Ectodermal cell (in vitro differentiated cells): ENCODE measurements around the gene MROH2A.
"Not testable (repeated sequence)": the region's sequence is repeated elsewhere in the genome, so short reads cannot be mapped to it uniquely, and the experiment has no call there.

Source experiments
- H3K27ac ChIP-seq: 2 replicates; pipeline ENCODE4 v1.7.0; 2013; ENCODE audit warnings: mild to moderate bottlenecking, low read depth, low read length; ENCODE audit not compliant: insufficient read depth, poor library complexity, severe bottlenecking
- H3K27me3 ChIP-seq: 2 replicates; pipeline ENCODE4 v1.7.0; 2013; ENCODE audit warnings: mild to moderate bottlenecking, low read length; ENCODE audit not compliant: insufficient read depth, control insufficient read depth, poor library complexity, severe bottlenecking
- H3K36me3 ChIP-seq: one replicate; pipeline ENCODE4 v1.7.0; 2013; ENCODE audit warnings: low read length; ENCODE audit not compliant: control insufficient read depth, insufficient read depth
- H3K4me1 ChIP-seq: one replicate; pipeline ENCODE4 v1.7.0; 2013; ENCODE audit warnings: low read length; ENCODE audit not compliant: control insufficient read depth, insufficient read depth
- H3K4me3 ChIP-seq: 2 replicates; pipeline ENCODE4 v1.7.0; 2013; ENCODE audit warnings: low read depth, low read length, control low read depth; ENCODE audit not compliant: insufficient read depth
- H3K9me3 ChIP-seq: 2 replicates; pipeline ENCODE4 v1.7.0; 2013; ENCODE audit warnings: mild to moderate bottlenecking, low read length, moderate library complexity; ENCODE audit not compliant: control insufficient read depth
- WGBS, 2 experiments: methylation state at CpG; one replicate each; pipeline ENCODE4 v1.1.7; 2013; ENCODE audit warnings: missing lambda C conversion rate in 2 of 2; 5-methylcytosine and 5-hydroxymethylcytosine counted together

Gene MROH2A

DNA sequence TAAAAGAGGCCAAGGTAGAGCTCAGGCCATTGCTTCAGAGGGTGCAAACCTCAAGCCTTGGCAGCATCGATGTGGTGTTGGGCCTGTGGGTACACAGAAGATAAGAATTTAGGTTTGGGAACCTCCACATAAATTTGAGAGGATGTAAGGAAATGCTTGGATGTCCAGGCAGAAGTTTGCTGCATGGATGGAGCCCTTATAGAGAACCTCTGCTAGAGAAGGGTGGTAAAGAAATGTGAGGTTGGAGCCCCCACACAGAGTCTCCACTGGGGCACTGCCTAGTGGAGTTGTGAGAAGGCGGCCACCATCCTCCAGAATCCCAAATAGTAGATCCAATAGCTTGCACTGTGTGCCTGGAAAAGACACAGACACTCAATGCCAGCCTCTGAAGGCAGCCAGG is 27.4 kb upstream of the MROH2A start:
- not testable (repeated sequence) for H3K27ac ChIP-seq, H3K4me1 ChIP-seq, H3K9me3 ChIP-seq, H3K4me3 ChIP-seq, H3K27me3 ChIP-seq, H3K36me3 ChIP-seq
- 76 to 85% methylated on average over 2 of the region's 2 CpGs for WGBS, 2 experiments

DNA sequence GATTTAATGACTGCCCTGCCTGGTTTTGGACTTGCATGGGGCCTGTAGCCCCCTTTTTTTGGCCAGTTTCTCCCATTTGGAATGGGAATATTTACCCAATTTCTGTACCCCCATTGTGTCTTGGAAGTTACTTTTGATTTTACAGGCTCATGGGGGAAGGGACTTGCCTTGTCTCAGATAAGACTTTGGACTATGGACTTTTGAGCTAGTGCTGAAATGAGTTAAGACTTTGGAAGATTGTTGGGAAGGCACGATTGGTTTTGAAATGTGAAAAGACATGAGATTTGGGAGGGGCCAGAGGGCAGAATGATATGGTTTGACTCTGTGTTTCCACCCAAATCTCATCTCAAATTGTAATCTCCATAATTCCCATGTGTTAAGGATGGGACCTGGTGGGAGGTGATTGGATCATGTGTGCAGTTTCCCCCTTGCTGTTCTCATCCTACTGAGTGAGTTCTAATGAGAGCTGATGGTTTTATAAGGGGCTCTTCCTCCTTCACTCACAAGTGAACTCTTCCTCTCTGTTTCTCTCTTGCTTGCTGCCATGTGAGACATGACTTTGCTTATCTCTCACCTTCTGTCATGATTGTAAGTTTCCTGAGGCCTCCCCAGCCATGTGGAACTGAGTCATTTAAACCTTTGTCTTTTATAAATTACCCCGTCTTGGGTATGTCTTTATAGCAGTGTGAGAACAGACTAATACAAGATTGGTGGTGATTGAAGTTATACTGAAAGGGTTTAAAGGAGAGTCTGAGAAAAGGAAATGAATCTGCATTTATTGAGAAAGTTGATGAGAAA is 26.7 kb upstream of the MROH2A start:
- H3K27ac ChIP-seq, H3K27me3 ChIP-seq, H3K9me3 ChIP-seq, H3K4me3 ChIP-seq, H3K36me3 ChIP-seq, H3K4me1 ChIP-seq: not testable (repeated sequence)
- 88 to 89% methylated on average over 2 of the region's 2 CpGs for WGBS, 2 experiments

DNA sequence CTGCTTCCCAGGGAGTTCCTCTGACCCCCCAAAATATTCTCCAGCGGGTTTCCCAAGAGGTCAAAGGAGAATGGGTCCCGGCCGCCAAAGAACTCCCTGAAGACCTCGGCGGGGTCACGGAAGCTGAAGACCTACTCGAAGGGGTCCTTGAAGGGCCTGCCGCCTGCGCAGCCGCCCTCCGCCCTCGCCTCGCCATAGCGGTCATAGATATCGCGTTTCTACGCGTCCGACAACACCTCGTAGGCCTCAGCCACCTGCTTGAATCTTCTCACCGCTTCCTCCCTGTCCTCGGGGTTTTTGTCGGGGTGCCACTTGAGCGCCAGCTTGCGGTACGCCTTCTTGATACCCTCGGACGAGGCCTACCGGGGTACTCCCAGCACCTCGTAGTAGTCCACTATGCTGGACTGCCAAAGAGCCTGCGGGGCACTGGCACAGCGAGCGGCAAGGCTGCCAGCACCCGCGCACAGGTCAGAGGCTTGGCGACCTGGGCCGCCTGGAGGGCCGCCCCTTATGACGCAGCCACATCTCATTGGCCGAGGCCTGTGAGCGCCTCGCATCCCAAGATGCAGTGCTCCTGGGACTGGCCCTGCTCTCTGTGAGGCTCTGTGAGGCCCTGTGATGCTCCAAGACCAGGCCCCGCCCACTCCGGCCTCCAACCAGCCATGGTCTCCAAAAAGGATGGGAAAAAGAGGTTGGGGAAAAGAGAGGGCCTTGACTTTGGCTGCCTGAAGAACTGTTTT is 23.1 kb upstream of the MROH2A start:
- Histone ChIP-seq H3K9me3 (no peaks in the 10 kb centered on the region), H3K4me3 (no peak overlapping the region), H3K27me3 (no peaks in the 10 kb centered on the region), H3K27ac (no peak overlapping the region), H3K36me3 (no peaks in the 10 kb centered on the region), H3K4me1 (no peaks in the 10 kb centered on the region)
- WGBS, 2 experiments, result 96% methylated on average over 42 of the region's 44 CpGs

DNA sequence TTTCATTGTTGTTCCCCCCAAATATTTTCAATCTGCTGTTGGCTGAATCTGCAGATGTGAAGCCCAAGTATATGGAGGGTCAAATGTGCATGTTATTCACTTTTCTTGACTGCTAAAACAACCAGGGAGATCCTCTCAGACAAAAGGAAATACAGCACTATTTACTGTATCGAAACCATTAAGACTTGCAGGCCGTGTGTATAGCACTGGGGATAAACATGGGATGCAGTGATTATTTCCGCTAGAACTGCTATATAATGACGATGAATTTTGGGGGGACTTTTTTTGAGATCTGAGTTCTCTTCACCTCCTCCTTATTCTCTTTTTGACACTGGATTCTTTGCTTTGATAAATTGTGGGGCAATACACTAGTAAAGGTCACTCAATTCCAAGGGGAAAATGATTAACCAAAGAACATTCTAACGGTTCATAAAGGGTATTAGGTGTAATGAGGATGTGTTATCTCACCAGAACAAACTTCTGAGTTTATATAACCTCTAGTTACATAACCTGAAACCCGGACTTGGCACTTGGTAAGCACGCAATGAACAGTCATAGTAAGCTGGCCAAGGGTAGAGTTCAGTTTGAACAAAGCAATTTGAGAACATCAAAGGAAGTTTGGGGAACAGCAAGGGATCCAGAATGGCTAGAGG is 21.6 kb upstream of the MROH2A start:
- 95 to 98% methylated on average over 6 to 7 of the region's 7 CpGs for WGBS, 2 experiments
- H3K9me3 ChIP-seq, result no peaks in the 10 kb centered on the region
- no peak overlapping the region for H3K27ac ChIP-seq
- no peaks in the 10 kb centered on the region for H3K27me3 ChIP-seq
- H3K36me3 ChIP-seq, result no peaks in the 10 kb centered on the region
- no peaks in the 10 kb centered on the region for H3K4me1 ChIP-seq
- no peak overlapping the region for H3K4me3 ChIP-seq

DNA sequence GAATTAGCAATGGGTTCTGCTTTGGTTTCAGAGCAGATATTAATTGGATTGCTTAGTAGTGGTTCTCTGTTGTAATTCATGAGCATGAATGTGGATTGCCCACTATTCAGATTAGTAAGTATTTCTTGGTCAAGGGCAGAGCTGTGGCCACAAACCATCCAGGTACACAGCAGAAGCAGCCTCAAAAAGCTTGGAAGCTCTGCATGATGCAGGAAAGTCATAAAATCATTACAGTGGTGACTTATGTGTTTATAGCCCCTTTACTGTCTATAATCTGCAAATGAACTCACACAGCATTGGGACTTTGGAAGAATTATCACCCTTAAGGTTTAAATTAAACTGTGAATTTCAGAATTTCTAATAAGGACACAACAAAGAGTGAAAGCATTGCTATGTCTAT is 20.0 kb upstream of the MROH2A start:
- no peaks in the 10 kb centered on the region for H3K36me3 ChIP-seq
- no peaks in the 10 kb centered on the region for H3K27me3 ChIP-seq
- H3K4me1 ChIP-seq, result no peaks in the 10 kb centered on the region
- H3K27ac ChIP-seq, result no peak overlapping the region
- H3K9me3 ChIP-seq, result no peaks in the 10 kb centered on the region
- H3K4me3 ChIP-seq, result no peak overlapping the region

DNA sequence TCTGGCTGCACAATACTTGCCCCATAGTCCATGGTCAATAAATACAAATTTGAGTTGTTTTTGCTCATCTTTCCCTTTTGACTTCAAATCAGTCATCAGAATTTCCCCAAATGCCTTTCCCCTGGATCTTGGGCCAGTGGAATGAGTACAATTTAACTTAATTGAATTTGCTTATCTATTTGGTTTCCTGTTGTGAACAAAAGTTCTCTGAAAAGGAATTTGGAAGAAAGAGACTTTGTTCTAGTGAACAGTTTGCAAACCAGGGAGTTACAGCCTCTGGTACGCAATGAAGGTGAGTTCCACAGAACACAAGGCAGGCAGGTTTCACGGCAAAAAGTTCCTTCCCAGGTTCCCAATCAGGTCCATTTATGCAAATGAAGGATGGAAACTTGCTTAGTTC is 19.3 kb upstream of the MROH2A start:
- Histone ChIP-seq H3K27ac (no peak overlapping the region), H3K9me3 (no peaks in the 10 kb centered on the region), H3K27me3 (no peaks in the 10 kb centered on the region), H3K4me1 (no peaks in the 10 kb centered on the region), H3K4me3 (no peak overlapping the region), H3K36me3 (no peaks in the 10 kb centered on the region)
- 94 to 97% methylated on average over 2 of the region's 2 CpGs for WGBS, 2 experiments

DNA sequence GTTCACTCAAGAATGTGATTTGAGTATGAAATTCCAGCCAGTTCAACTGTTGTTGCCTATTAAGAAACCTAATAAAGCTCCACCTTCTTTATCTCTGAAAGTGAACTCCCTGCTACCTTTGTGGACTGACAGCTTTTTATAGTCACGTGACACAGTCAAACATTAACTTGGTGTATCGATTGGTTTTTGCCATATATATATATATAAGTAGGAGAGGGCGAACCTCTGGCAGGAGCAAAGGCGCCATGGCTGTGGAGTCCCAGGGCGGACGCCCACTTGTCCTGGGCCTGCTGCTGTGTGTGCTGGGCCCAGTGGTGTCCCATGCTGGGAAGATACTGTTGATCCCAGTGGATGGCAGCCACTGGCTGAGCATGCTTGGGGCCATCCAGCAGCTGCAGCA is 18.1 kb upstream of the MROH2A start, which contains the start of gene UGT1A1:
TSS of gene UGT1A1 (plus strand) at position 228 of the 400 bp plus-strand sequence. CDS start at position 246, 18 bp downstream.
- Histone ChIP-seq H3K36me3 (no peaks in the 10 kb centered on the region), H3K27ac (no peak within 1 kb of the TSS), H3K4me3 (no peak within 1 kb of the TSS), H3K4me1 (no peaks in the 10 kb centered on the region), H3K9me3 (no peaks in the 10 kb centered on the region), H3K27me3 (no peaks in the 10 kb centered on the region)
- 95 to 97% methylated on average over 4 to 6 of the region's 6 CpGs for WGBS, 2 experiments

DNA sequence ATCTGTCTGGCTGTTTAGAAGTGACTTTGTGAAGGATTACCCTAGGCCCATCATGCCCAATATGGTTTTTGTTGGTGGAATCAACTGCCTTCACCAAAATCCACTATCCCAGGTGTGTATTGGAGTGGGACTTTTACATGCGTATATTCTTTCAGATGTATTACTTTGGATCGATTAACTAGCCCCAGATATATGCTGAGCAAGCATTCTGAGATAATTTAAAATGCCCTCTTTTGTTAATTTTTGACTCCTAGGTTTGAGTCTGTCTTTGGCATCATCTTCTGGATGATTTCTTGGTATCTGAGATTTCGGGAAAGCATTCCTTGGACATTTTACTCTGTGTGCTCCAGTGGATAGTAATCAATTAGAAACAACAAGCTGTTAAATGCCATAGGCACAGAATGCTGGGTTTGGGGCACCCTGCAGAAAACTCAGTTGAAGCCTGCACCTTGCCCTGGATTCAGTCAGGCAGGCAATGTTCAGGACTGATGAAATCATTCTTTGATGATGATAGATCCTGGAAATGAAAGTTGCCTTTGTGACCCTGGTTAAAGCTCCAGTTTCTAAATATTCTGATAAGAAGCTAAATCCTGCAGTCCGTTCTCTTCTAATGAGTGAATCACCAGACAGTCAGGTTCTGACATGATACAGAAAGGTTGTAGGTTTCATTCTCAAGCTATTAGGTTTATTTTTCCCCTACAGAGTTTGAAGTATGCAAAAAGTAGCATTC is 16.9 kb upstream of the MROH2A start:
- Histone ChIP-seq H3K4me3 (no peak overlapping the region), H3K27me3 (no peaks in the 10 kb centered on the region), H3K9me3 (no peaks in the 10 kb centered on the region), H3K36me3 (no peaks in the 10 kb centered on the region), H3K4me1 (no peaks in the 10 kb centered on the region), H3K27ac (no peak overlapping the region)
- 93 to 95% methylated on average over 4 of the region's 4 CpGs for WGBS, 2 experiments

DNA sequence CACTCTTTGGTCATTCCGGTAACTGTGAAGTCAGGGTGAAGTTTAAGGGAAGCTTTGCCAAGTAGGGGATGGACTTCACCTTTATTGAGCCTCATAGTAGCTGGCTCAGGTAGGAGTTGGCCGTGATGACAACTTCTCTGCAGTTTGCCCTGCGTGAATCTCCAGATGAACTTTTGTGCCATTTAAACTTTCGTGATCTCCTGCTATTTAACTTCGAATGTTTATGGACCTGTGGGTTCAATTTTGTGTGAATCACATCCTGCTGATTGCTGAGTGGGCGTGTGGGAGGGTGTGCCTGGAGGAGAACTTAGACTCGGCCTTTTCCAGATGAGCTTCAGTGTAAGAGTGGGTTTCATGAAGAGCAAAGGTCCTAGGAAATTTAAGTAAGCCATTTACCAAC is 13.9 kb upstream of the MROH2A start:
- H3K27ac ChIP-seq, result no peak overlapping the region
- no peaks in the 10 kb centered on the region for H3K9me3 ChIP-seq

DNA sequence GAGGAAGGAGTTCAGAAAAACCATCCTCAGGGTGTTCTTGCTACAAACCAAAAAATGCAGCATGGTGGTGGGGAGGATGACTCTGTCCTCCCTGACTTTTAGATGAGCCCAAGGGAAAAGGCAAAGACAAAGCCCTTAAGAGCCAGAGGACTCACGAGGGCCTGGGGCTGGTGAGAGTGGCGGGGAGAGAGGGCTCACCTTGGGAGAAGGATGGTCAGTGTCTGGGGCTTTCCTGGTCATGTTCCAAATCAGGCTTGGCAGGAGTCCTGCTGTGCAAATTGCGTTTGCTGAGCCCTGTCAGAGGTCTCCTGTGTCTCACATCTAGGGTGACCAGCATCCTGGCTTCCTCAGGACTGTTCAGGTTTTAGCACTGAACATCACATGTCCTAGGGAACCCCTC is 13.4 kb upstream of the MROH2A start:
- no peaks in the 10 kb centered on the region for H3K9me3 ChIP-seq
- no peaks in the 10 kb centered on the region for H3K4me1 ChIP-seq
- no peaks in the 10 kb centered on the region for H3K36me3 ChIP-seq
- no peaks in the 10 kb centered on the region for H3K27me3 ChIP-seq
- 85 to 91% methylated on average over 3 of the region's 3 CpGs for WGBS, 2 experiments
- H3K4me3 ChIP-seq, result no peak overlapping the region
- H3K27ac ChIP-seq, result no peak overlapping the region

More for the DNA sequence above, 13.9 kb upstream of the MROH2A start:
- no peaks in the 10 kb centered on the region for H3K27me3 ChIP-seq
- no peaks in the 10 kb centered on the region for H3K36me3 ChIP-seq
- H3K4me3 ChIP-seq, result no peak overlapping the region
- no peaks in the 10 kb centered on the region for H3K4me1 ChIP-seq
- 92% methylated on average over 7 of the region's 7 CpGs for WGBS, 2 experiments
